Activated T-cell treated with anti-CD3 and anti-CD28 coated beads, Interleukin-2, amount 50 U/mL, for 4 hours (primary cell): ENCODE results near the gene MYH11. TPM values are rescaled to one million over a fixed set of nuclear protein-coding genes. Genes with fewer than 3 reads are reported as not detected.
A peak's percentile ranks its signal among the peaks of the same experiment; 100 is the strongest.
"Not testable (repeated sequence)": the region's sequence is repeated elsewhere in the genome, so short reads cannot be mapped to it uniquely, and the experiment has no call there.

Source experiments
- ATAC-seq, 2 donors: fragments of 200-7000 bp; cut with Tn5 transposase; one replicate each; pipeline ENCODE4 v1.10.0; 2021
- DNase-seq: peaks from one replicate; pipeline ENCODE4 v3.0.0-alpha.2; 2020
- H3K27me3 Mint-ChIP-seq: one replicate; pipeline ENCODE4 v1.8.0; 2021; ENCODE audit warnings: low read depth, mixed read lengths
- H3K36me3 Mint-ChIP-seq: one replicate; pipeline ENCODE4 v1.8.0; 2022; ENCODE audit warnings: mixed read lengths; ENCODE audit not compliant: insufficient read depth
- H3K4me1 Mint-ChIP-seq: one replicate; pipeline ENCODE4 v1.8.0; 2021; ENCODE audit warnings: low read depth, mixed read lengths
- H3K4me3 Mint-ChIP-seq: one replicate; pipeline ENCODE4 v1.8.0; 2021; ENCODE audit warnings: mild to moderate bottlenecking, moderate library complexity, mixed read lengths
- H3K9me3 Mint-ChIP-seq: one replicate; pipeline ENCODE4 v1.8.0; 2021; ENCODE audit warnings: mixed read lengths
- total RNA-seq, 3 donors: library from RNA; stranded (reverse); gene quantifications; one replicate each; pipeline ENCODE4 v1.2.1, GENCODE V29; 2021

The MYH11 gene
- total RNA-seq, 3 donors from 2014 or later: 0.33 to 0.55 (median 0.33) TPM

GRCh38 chr16:15689290-15689689 is 167.5 kb downstream of the MYH11 start:
- no peak overlapping the region for H3K4me3 Mint-ChIP-seq
- no peak for ATAC-seq
- peaks cover 3% of the 10 kb centered on the region for H3K4me1 Mint-ChIP-seq
- H3K36me3 Mint-ChIP-seq: peaks cover 35% of the 10 kb centered on the region
- no peaks in the 10 kb centered on the region for H3K9me3 Mint-ChIP-seq
- no peaks in the 10 kb centered on the region for H3K27me3 Mint-ChIP-seq
- DNase-seq: no peak

GRCh38 chr16:15686287-15686686 is 170.5 kb downstream of the MYH11 start:
- no peak for ATAC-seq
- no peak for DNase-seq
- H3K27me3 Mint-ChIP-seq: no peaks in the 10 kb centered on the region
- H3K4me1 Mint-ChIP-seq: peaks cover 7% of the 10 kb centered on the region
- peaks cover 23% of the 10 kb centered on the region for H3K36me3 Mint-ChIP-seq
- no peaks in the 10 kb centered on the region for H3K9me3 Mint-ChIP-seq
- H3K4me3 Mint-ChIP-seq: no peak overlapping the region

DNA sequence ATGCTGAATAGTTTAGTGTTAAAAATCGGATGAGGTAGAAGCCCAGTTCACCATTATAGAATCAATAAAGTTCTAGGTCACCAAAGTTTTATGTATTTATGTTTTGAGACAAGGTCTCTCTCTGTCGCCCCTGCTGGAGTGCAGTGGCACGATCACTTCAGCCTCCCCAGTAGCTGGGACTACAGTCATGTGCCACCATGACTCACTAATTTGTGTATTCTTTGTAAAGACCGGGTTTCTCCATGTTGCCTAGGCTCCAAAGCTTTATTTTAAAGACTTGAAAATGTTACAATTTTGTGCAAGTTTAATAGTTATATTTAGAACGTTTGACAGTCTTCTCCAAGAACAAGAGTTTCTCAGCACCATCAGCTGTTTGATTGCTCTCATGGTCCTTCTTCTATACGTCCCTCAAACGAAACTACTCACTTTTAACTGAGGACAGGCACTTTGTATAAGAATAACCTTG is 174.7 kb downstream of the MYH11 start:
- no peaks in the 10 kb centered on the region for H3K9me3 Mint-ChIP-seq
- no peaks in the 10 kb centered on the region for H3K27me3 Mint-ChIP-seq

GRCh38 chr16:15677447-15677846 is 179.4 kb downstream of the MYH11 start:
- H3K4me3 Mint-ChIP-seq: no peak overlapping the region
- H3K36me3 Mint-ChIP-seq: peaks cover 31% of the 10 kb centered on the region
- ATAC-seq (no peak), DNase-seq (no peak)
- no peaks in the 10 kb centered on the region for H3K27me3 Mint-ChIP-seq
- no peaks in the 10 kb centered on the region for H3K9me3 Mint-ChIP-seq
- peaks cover 41% of the 10 kb centered on the region for H3K4me1 Mint-ChIP-seq

More for the DNA sequence above, 174.7 kb downstream of the MYH11 start:
- ATAC-seq (peak; percentile 94 to 96), DNase-seq (peak; percentile 11)
- H3K4me3 Mint-ChIP-seq: no peak overlapping the region
- peaks cover 9% of the 10 kb centered on the region for H3K4me1 Mint-ChIP-seq
- H3K36me3 Mint-ChIP-seq: peaks cover 25% of the 10 kb centered on the region

DNA sequence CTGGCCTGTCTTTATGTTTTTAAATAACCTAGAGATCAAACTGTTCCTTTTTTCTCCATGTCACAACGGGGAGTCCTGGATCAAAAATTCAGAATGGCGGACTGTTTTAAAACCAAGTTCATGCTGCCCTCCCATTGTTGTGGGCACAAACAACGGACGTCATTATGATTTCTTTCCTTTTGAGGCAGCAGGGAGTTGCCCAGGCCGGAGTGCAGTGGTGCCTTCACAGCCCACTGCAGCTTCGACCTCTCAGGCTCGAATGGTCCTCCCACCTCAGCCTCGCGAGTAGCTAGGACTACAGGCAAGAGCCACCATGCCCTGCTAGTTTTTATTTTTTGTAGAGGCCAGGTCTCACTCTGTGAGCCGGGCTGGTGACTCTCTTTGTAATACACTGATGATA is 180.3 kb downstream of the MYH11 start:
- DNase-seq (no peak), ATAC-seq (no peak)
- Mint-ChIP-seq H3K27me3 (no peaks in the 10 kb centered on the region), H3K4me3 (no peak overlapping the region), H3K4me1 (peaks cover 46% of the 10 kb centered on the region), H3K36me3 (peaks cover 35% of the 10 kb centered on the region), H3K9me3 (no peaks in the 10 kb centered on the region)

DNA sequence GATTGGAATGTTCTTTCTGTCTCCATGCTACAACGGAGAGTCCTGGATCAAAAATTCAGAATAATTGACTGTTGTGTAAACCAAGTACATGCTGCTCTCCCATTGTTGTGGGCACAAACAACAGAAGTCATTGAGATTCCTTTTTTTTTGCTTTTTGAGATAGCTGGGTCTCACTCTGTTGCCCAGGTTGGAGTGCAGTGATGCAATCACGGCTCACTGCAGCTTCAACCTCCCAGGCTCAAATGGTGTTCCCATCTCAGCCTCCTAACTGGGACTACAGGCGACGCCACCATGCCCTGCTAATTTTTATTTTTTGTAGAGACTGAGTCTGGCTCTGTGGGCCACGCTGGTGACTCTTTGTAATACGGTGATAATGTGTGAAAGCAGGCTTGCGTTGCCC is 182.3 kb downstream of the MYH11 start:
- DNase-seq: no peak
- H3K4me1 Mint-ChIP-seq: peaks cover 48% of the 10 kb centered on the region
- H3K36me3 Mint-ChIP-seq: peaks cover 33% of the 10 kb centered on the region
- no peak overlapping the region for H3K4me3 Mint-ChIP-seq
- H3K9me3 Mint-ChIP-seq: no peaks in the 10 kb centered on the region
- no peak for ATAC-seq
- H3K27me3 Mint-ChIP-seq: no peaks in the 10 kb centered on the region

DNA sequence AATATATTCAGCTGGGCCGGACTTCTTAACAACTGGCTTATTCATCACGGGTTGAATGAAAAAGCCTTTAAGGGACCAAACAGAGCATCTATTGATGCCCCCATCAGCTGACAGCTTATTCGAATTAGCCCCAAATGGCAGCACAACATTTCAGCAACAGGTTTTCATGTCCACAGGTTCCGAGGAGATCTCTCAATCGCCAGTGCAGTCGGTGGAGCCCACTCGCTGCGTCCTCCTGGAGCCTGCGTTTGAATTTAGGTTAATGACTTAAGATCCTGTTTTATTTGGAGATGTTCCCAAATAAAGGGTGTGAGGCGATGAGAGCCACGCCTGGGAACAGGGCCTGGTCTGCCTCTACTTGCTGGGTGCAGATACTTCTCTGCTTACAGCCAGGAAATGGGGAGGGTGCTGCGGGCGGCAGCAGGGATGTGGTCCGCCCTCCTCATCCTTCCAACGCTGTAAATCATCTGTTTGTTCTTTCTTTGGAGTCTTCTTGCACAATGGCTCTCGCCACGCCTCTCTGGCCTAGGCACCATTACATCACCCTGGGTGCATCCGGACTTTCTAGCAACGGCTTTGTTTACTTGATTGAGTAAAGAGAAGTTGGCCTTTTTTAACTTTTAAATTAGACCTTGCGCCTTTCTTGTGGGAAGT is 184.2 kb downstream of the MYH11 start:
- Mint-ChIP-seq H3K9me3 (no peaks in the 10 kb centered on the region), H3K36me3 (peaks cover 23% of the 10 kb centered on the region), H3K4me1 (peaks cover 47% of the 10 kb centered on the region), H3K4me3 (peak overlapping the region; percentile 22), H3K27me3 (no peaks in the 10 kb centered on the region)
- ATAC-seq (peak; percentile 67 to 81), DNase-seq (peak; percentile 35)

DNA sequence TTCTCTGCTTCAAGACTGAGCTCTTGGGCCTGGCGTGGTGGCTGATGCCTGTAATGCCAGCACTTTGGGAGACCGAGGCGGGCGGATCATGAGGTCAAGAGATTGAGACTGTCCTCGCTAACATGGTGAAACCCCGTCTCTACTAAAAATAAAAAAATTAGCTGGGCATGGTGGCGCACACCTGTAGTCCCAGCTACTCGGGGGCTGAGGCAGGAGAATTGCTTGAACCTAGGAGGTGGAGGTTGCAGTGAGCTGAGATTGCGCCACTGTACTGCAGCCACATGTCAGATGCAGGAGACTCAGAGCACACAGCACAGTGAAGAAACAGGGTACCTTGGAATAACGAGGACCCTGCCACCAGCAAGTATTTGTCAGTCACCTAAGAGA is 184.7 kb downstream of the MYH11 start:
- not testable (repeated sequence) for DNase-seq, H3K27me3 Mint-ChIP-seq, H3K4me3 Mint-ChIP-seq, H3K9me3 Mint-ChIP-seq
- peaks cover 47% of the 10 kb centered on the region for H3K4me1 Mint-ChIP-seq
- H3K36me3 Mint-ChIP-seq: peaks cover 25% of the 10 kb centered on the region
- peak; percentile 10 to 35 for ATAC-seq

DNA sequence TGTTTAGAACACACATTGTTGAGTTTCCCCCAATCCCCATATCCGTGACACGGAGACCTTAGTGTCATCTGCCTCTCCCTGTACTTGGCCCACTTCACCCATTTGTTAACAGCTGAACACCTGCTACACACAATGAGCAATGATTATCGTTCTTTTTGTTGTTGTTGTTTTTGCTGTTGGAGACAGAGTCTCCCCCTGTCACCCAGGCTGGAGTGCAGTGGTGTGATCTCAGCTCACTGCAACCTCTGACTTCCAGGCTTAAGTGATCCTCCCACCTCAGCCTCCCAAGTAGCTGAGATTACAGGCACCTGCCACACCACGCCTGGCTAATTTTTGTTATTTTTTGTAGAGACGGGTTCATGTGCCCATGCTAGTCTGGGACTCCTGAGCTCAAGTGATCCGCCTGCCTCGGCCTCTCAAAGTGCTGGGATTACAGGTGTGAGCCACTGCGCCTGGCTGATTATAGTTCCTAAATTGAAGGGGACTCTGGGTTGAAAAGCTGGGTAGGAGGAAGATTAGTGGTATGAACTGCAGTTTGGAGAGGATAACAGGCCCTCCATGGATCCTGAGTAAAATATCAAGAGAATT is 185.2 kb downstream of the MYH11 start:
- no peak for ATAC-seq
- H3K4me3 Mint-ChIP-seq: no peak overlapping the region
- H3K27me3 Mint-ChIP-seq: no peaks in the 10 kb centered on the region
- no peaks in the 10 kb centered on the region for H3K9me3 Mint-ChIP-seq
- H3K4me1 Mint-ChIP-seq: peaks cover 46% of the 10 kb centered on the region
- peaks cover 24% of the 10 kb centered on the region for H3K36me3 Mint-ChIP-seq
- DNase-seq: no peak

- peaks cover 14% of the 10 kb centered on the region for H3K4me1 Mint-ChIP-seq
- no peak for DNase-seq
- H3K9me3 Mint-ChIP-seq: no peaks in the 10 kb centered on the region
- H3K4me3 Mint-ChIP-seq: no peak overlapping the region
- no peaks in the 10 kb centered on the region for H3K27me3 Mint-ChIP-seq
- no peak for ATAC-seq
- H3K36me3 Mint-ChIP-seq: peaks cover 23% of the 10 kb centered on the region
These were observed 189.6 kb downstream of the MYH11 start for GRCh38 chr16:15667091-15667742.

DNA sequence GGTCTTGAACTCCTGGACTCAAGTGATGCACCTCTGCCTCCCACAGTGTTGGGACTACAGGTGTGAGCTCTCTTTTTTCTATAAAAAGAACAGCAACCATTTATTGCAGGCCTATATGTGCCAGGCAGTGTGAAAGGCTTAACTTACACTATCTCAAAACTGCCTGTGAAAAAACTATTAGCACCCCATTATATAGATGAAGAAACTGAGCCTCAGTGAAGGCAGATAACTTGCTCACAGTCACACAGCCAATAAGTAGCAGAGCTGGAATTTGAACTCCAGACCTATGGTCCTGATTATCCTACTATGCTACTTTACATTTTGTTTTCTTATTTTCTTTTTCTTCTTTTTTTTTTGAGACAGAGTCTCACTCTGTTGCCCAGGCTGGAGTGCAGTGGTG is 191.7 kb downstream of the MYH11 start:
- H3K36me3 Mint-ChIP-seq: peaks cover 26% of the 10 kb centered on the region
- peaks cover 17% of the 10 kb centered on the region for H3K4me1 Mint-ChIP-seq
- no peak for ATAC-seq
- no peaks in the 10 kb centered on the region for H3K9me3 Mint-ChIP-seq
- H3K4me3 Mint-ChIP-seq: no peak overlapping the region
- DNase-seq: no peak
- H3K27me3 Mint-ChIP-seq: no peaks in the 10 kb centered on the region

GRCh38 chr16:15660203-15660601 is 196.6 kb downstream of the MYH11 start:
- Mint-ChIP-seq H3K27me3 (no peaks in the 10 kb centered on the region), H3K36me3 (peaks cover 15% of the 10 kb centered on the region), H3K4me1 (peaks cover 50% of the 10 kb centered on the region)

DNA sequence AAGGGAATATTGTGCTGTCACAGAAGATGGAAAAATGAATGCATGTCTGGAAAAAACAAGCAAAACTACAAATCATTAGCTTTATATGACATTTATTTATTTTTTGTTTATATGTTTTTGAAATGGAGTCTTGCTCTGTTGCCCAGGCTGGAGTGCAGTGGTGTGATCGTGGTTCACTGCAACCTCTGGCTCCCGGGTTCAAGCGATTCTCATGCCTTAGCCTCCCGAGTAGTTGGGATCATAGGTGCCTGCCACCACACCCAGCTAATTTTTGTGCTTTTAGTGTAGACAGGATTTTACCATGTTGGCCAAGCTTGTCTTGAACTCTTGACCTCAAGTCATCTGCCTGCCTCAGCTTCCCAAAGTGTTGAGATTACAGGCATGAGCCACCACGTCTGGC is 198.3 kb downstream of the MYH11 start:
- Mint-ChIP-seq H3K9me3 (no peaks in the 10 kb centered on the region), H3K36me3 (peaks cover 15% of the 10 kb centered on the region), H3K27me3 (no peaks in the 10 kb centered on the region), H3K4me3 (no peak overlapping the region), H3K4me1 (peaks cover 55% of the 10 kb centered on the region)
- DNase-seq (no peak), ATAC-seq (no peak)

More at GRCh38 chr16:15660203-15660601, 196.6 kb downstream of the MYH11 start:
- ATAC-seq (no peak), DNase-seq (no peak)
- H3K4me3 Mint-ChIP-seq: no peak overlapping the region
- H3K9me3 Mint-ChIP-seq: no peaks in the 10 kb centered on the region

GRCh38 chr16:15658149-15658548 is 198.7 kb downstream of the MYH11 start:
- Mint-ChIP-seq H3K9me3 (no peaks in the 10 kb centered on the region), H3K4me3 (no peak overlapping the region), H3K4me1 (peaks cover 59% of the 10 kb centered on the region), H3K36me3 (peaks cover 17% of the 10 kb centered on the region), H3K27me3 (no peaks in the 10 kb centered on the region)
- ATAC-seq: no peak
- DNase-seq: no peak

DNA sequence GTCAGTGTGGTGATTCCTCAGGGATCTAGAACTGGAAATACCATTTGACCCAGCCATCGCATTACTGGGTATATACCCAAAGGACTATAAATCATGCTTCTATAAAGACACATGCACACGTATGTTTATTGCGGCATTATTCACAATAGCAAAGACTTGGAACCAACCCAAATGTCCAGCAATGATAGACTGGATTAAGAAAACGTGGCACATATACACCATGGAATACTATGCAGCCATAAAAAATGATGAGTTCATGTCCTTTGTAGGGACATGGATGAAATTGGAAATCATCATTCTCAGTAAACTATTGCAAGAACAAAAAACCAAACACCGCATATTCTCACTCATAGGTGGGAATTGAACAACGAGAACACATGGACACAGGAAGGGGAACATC is 201.3 kb downstream of the MYH11 start:
- not testable (repeated sequence) for H3K4me3 Mint-ChIP-seq, H3K27me3 Mint-ChIP-seq, ATAC-seq, H3K9me3 Mint-ChIP-seq, H3K36me3 Mint-ChIP-seq, DNase-seq
- peaks cover 65% of the 10 kb centered on the region for H3K4me1 Mint-ChIP-seq
